ENCODE results near the gene STX8.

Gene STX8

GRCh38 chr17:9239793-9240658 lies 335.6 kb downstream of the STX8 start:
- DNase-seq (ENCODE audit: low read depth): no peak

GRCh38 chr17:9239246-9239792 lies 336.3 kb downstream of the STX8 start:
- DNase-seq (ENCODE audit: low read depth): no peak

GRCh38 chr17:9238340-9239245 lies 337.0 kb downstream of the STX8 start:
- DNase-seq (ENCODE audit: low read depth): no peak

- DNase-seq (ENCODE audit: low read depth): no peak
Observed at GRCh38 chr17:9237661-9238301, 337.8 kb downstream of the STX8 start.

GRCh38 chr17:9237053-9237410 lies 338.6 kb downstream of the STX8 start:
- no peak for DNase-seq (ENCODE audit: low read depth)

GRCh38 chr17:9236286-9237052 lies 339.2 kb downstream of the STX8 start:
- DNase-seq (ENCODE audit: low read depth): no peak

DNA sequence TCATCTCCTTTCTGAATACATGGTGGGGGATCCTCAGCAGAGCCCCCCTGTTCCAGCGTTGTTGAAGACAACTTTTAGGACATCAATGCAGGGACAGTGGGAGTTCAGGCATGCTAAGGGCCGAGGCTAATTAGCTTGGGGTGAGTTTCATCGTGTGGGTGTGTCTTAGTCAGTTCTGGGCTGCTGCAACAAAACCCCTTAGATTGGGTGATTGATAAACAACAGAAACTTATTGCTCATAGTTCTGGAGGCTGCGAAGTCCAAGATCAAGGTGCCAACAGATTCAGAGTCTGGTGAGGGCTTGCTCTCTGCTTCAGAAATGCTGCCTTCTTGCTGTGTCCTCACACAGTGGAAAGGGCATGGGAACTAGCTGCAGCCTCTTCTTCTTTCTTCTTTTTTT lies 340.3 kb downstream of the STX8 start:
- DNase-seq (ENCODE audit: low read depth): no peak

DNA sequence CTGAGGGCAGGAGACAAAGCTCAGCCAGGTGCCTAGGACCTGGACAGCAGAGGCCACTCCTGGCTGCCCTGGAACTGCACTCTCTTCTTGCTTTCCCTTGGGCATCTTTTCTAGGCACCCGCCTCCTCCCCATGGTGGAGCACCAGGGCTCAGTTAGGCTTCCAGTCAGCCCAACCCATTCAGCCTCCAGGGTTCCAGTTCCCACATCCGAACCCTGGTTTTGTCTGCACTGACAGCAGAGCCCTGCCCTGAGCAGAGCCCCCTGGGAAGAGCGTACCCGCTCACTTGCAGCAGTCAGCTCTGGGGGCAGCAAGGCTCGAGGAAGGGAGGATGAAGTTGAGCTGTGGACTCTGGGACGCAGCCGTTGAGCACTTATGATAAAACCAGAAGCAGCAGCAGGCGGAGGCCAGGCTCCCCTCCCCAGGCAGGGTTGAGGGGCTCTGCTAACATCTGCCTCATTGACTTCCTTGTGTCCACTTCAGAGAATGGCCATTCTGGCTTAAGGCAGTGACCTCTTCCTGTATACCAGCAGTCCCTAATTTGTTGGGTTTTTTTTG lies 341.2 kb downstream of the STX8 start:
- no peak for DNase-seq (ENCODE audit: low read depth)

DNA sequence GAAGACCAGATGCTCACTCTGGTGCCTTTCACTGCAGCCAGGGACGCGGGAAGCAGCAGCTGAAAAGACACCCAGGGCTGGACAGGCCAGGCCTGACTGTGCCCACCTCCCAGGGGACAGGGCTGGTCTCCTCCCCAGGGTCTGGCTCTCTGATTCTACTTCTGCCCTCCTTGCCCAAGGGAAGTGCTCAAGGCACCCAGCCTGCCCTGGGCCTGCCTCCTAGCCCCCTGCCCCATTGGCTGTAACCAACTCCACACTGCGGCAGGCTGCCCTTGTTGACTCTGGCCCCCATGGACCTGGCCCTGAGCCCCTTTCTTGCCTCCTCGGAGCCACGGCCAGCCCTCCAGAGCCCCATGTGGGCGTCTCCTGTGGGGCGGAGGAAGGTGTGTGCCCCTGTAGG lies 341.9 kb downstream of the STX8 start:
- no peak for DNase-seq (ENCODE audit: low read depth)

- DNase-seq (ENCODE audit: low read depth): no peak
Observed at GRCh38 chr17:9233271-9233599, 342.4 kb downstream of the STX8 start.

- no peak for DNase-seq (ENCODE audit: low read depth)
Observed at GRCh38 chr17:9232591-9233270, 342.9 kb downstream of the STX8 start.

DNA sequence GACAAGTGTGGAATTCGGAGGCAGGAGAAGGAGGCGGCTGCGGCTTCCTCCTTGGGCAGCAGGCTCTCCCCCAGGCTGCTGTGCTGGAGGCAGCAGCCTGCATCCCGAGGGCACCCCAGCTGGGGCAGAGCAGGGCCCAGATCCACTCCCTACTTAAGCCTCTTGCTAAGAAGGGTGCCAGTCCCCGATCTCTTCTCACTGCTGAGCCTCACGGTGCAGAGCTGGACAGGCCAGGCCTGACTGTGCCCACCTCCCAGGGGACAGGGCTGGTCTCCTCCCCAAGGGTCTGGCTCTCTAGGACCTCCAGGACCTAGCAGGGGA lies 343.5 kb downstream of the STX8 start:
- DNase-seq (ENCODE audit: low read depth): no peak

GRCh38 chr17:9231449-9232154 lies 344.0 kb downstream of the STX8 start:
- DNase-seq (ENCODE audit: low read depth): no peak

DNA sequence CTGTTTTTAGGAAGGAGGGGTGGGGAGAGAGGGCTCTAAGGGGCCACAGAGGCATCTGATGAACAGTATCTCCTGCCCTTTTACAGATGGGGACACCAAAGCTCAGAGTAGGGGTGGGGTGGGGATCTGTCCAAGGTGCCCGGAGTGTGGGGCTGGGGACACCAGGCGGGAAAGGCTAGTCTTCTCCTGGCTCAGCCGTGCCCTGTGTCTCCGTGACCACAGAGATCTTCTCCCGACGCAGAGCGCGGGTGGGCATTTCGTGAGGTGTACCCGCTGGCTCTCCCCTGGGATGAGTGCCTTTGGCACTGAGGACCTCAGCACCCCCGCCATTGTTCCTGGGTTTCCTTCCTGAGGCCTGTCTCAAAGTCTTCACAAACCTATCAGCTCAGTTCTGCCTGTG lies 344.8 kb downstream of the STX8 start:
- DNase-seq (ENCODE audit: low read depth): no peak

GRCh38 chr17:9230346-9230745 lies 345.3 kb downstream of the STX8 start:
- DNase-seq (ENCODE audit: low read depth): peak; percentile 54

GRCh38 chr17:9229826-9230201 lies 345.8 kb downstream of the STX8 start:
- no peak for DNase-seq (ENCODE audit: low read depth)

DNA sequence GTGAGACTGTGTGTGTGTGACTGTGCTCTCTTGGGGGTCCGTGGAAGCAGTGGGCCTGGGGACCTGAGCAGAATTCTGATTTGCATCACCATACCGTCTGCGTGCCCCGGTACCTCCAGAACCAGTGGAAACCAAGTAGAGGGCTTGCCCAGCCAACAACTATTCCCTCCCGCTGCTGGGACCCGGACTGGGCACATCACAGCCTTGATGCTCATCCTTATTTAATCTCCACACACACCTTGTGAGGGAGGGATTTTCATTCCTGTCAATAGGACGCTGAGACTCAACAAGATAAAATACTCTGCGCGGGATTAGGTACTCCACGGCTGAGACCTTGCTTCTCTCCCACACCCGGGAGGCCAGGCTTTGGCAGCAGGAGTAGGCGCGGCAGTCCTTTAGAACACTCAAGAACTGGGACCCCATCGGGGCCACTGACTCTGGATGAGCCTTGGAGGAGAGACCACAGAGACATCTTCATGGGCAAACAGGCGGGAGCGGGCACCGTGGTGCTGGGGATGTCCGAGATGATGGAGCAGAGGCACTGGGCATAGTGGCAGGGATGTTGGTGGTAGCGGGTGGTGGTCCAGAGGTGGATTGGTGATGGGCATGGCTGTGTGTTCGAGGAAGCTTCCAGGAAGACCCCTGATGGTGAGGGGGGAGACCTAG lies 346.3 kb downstream of the STX8 start:
- DNase-seq (ENCODE audit: low read depth): no peak

GRCh38 chr17:9228408-9229159 lies 347.0 kb downstream of the STX8 start:
- DNase-seq (ENCODE audit: low read depth): peak; percentile 78

DNA sequence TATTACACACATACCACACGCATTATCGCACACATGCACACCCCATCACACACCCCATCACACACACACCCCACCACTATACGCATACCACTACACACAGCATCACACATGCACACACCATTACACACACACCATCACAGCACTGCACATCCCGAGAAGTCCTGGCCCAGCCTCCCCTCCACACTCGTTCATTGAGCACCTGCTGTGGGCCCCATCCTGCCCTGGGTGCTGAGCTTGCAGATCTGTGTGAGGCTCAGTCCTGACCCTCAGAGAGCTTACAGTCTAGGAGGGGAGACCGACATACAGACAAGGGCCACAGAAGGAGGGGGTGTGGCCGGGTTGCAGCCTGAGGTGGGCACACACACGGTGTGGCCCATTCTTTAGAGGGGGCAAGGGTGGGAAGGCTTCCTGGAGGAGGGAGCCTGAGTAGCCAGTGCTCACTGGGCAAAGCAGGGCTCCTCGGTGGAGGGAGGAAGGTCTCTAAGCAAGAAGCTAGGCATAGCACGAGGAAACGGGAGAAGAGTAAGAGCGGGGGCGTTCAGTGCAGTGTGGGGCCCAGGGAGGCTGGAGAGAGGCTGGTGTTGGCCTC lies 347.7 kb downstream of the STX8 start:
- no peak for DNase-seq (ENCODE audit: low read depth)
